Kidney epithelial cell (primary cell): ENCODE measurements around the gene PEPD. TPM values are rescaled to one million over a fixed set of nuclear protein-coding genes. Genes with fewer than 3 reads are reported as not detected.

ENCODE experiments used
- DNase-seq: peaks from one replicate; pipeline ENCODE4 v3.0.0-alpha.2; 2010; ENCODE audit warnings: low read depth
- H3K27me3 ChIP-seq: 2 replicates; pipeline ENCODE4 v1.6.0; 2011; ENCODE audit warnings: low read length; ENCODE audit not compliant: control insufficient read depth, insufficient read depth
- H3K36me3 ChIP-seq: 2 replicates; pipeline ENCODE4 v1.5.1; 2011; ENCODE audit warnings: low read length; ENCODE audit not compliant: control insufficient read depth, insufficient read depth
- H3K4me3 ChIP-seq: 2 replicates; pipeline ENCODE4 v1.5.1; 2011; ENCODE audit warnings: low read depth, mild to moderate bottlenecking, control low read depth, low read length
- CTCF ChIP-seq: IDR thresholded peaks from 2 replicates; pipeline ENCODE4 v1.5.1; 2011; ENCODE audit warnings: mild to moderate bottlenecking, moderate library complexity, low read length, control low read depth, inconsistent platforms; ENCODE audit not compliant: insufficient read depth, poor library complexity, severe bottlenecking
- total RNA-seq: library from RNA; depleted of rRNA; stranded (reverse); fragments of >200 nt; gene quantifications from 2 replicates; pipeline ENCODE4 v1.2.3, GENCODE V29; 2015

PEPD gene
- total RNA-seq, 1 donor from 2014 or later: 88.6 TPM

DNA sequence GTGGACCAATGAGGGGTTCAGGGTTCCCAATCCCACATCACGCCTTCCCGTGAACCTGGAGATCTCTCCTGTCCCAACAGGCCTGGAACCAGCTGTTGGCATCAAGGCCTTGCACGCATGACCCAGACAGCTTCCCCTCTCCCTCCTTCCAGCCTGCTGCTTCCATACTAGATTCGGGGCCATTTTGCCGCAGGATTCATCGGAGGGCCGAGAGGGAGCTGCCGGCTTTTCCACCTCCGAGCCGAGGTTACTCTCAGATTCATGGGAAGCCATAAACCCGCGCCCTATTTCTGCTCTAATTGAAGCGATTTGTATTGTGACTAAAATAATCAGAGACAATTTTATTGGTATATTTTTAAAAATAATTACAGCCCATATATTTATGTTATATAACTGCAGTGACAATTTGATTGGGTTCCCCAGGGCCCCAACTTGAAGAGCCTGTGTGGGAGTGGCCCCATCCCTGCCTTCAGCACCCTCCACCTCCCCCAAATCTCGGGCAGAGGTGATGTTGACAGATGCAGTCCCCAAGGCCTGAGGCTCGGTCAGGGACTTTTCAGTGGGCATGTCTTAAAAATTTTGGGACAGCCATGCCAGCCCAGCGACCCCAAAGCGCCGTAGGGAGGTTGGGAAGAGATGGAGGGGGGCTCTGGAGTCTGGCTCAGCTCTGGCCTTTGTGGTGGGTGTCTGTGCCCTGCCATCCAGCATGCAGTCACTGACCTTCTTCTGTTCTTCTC, 30.8 kb upstream of the PEPD start:
- no peak for TF ChIP-seq CTCF

GRCh38 chr19:33551676-33552075, 30.1 kb upstream of the PEPD start:
- Histone ChIP-seq H3K36me3 (no peaks in the 10 kb centered on the region), H3K27me3 (no peaks in the 10 kb centered on the region), H3K4me3 (no peak overlapping the region)
- no peak for DNase-seq
- TF ChIP-seq CTCF: no peak

More for the DNA sequence above, 30.8 kb upstream of the PEPD start:
- Histone ChIP-seq H3K4me3 (no peak overlapping the region), H3K27me3 (no peaks in the 10 kb centered on the region), H3K36me3 (no peaks in the 10 kb centered on the region)
- DNase-seq: no peak

DNA sequence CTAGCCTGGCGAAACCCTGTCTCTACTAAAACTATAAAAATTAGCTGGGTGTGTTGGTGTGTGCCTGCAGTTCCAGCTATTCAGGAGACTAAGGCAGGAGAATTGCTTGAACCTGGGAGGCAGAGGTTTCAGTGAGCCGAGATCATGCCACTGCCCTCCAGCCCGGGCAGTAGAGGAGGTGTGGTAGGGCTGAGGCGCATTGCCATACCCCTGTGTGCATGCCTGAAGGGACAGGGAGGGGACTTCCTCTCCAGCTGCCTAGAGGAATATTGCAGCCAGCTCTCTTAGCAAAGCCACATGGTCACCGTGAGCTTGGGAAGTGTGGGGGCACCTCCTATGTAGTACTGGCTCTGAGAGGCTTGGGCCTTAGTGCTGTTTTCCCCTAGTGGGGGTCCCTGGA, 29.2 kb upstream of the PEPD start:
- Histone ChIP-seq H3K4me3 (no peak overlapping the region), H3K36me3 (no peaks in the 10 kb centered on the region), H3K27me3 (no peaks in the 10 kb centered on the region)
- no peak for DNase-seq
- TF ChIP-seq CTCF: no peak

DNA sequence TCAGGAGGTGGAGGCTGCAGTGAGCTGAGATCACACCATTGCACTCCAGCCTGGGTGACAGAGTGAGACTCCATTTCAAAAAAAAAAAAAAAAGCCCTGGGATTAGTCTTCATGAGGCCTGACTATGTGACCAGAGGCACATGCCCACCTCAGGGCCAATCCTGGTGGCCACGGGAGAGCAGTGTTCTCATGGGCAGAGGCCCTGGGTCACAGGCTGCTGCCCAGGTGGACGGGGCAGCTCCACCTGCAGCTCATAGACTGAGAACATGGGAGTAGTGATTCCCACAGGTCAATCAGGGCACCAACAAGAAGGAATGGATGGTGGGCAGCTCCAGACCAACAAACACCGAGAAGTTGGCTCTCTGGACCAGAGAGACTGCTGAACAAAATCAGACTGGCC, 26.1 kb upstream of the PEPD start:
- Histone ChIP-seq H3K36me3 (no peaks in the 10 kb centered on the region), H3K27me3 (no peaks in the 10 kb centered on the region), H3K4me3 (no peak overlapping the region)
- no peak for DNase-seq
- TF ChIP-seq CTCF: no peak

- no peak for TF ChIP-seq CTCF
- H3K27me3 ChIP-seq: no peaks in the 10 kb centered on the region
- H3K36me3 ChIP-seq: no peaks in the 10 kb centered on the region
These were observed 25.1 kb upstream of the PEPD start for GRCh38 chr19:33546656-33547055.

More at GRCh38 chr19:33546656-33547055, 25.1 kb upstream of the PEPD start:
- H3K4me3 ChIP-seq: no peak overlapping the region
- no peak for DNase-seq
